ENCODE data around the gene MGLL.
"Not testable (repeated sequence)": the region's sequence is repeated elsewhere in the genome, so short reads cannot be mapped to it uniquely, and the experiment has no call there.

DNA sequence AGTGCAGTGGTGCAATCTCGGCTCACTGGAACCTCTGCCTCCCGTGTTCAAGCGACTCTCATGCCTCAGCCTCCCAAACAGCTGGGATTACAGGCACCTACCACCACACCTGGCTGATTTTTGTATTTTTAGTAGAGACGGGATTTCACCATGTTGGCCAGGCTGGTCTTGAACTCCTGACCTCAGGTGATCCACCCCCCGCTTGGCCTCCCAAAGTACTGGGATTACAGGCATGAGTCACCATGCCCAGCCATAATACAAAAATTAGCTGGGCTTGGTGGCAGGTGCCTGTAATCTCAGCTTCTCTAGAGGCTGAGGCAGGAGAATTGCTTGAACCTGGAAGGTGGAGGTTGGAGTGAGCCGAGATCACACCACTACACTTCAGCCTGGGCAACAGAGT, 167.3 kb downstream of the MGLL start:
- TF ChIP-seq, protein P1, sequence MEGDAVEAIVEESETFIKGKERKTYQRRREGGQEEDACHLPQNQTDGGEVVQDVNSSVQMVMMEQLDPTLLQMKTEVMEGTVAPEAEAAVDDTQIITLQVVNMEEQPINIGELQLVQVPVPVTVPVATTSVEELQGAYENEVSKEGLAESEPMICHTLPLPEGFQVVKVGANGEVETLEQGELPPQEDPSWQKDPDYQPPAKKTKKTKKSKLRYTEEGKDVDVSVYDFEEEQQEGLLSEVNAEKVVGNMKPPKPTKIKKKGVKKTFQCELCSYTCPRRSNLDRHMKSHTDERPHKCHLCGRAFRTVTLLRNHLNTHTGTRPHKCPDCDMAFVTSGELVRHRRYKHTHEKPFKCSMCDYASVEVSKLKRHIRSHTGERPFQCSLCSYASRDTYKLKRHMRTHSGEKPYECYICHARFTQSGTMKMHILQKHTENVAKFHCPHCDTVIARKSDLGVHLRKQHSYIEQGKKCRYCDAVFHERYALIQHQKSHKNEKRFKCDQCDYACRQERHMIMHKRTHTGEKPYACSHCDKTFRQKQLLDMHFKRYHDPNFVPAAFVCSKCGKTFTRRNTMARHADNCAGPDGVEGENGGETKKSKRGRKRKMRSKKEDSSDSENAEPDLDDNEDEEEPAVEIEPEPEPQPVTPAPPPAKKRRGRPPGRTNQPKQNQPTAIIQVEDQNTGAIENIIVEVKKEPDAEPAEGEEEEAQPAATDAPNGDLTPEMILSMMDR (IDR thresholded peaks at IDR 0.05), result not testable (repeated sequence)
- not testable (repeated sequence) for TF ChIP-seq POLR2A (IDR thresholded peaks at IDR 0.05)
